G401 (cell line): ENCODE measurements around the gene KIF27. TPM values are rescaled to one million over a fixed set of nuclear protein-coding genes. Genes with fewer than 3 reads are reported as not detected.
A peak's percentile ranks its signal among the peaks of the same experiment; 100 is the strongest.
"Not testable (repeated sequence)": the region's sequence is repeated elsewhere in the genome, so short reads cannot be mapped to it uniquely, and the experiment has no call there.

Source experiments
- DNase-seq: peaks from one replicate; pipeline ENCODE4 v3.0.0-alpha.2; 2015; ENCODE audit warnings: low spot score
- in situ Hi-C: cut with HindIII; loops from 2 replicates; pipeline ENCODE4 v1.10.0; 2016; ENCODE audit warnings: low sequenced_read_pairs, mixed read lengths
- total RNA-seq: library from RNA; depleted of rRNA; stranded (reverse); fragments of >200 nt; shearing (Covaris generic); gene quantifications from 2 replicates; pipeline ENCODE4 v1.2.3, GENCODE V29; 2014; rRNA removed

The KIF27 gene
- total RNA-seq, 1 experiment from 2014 or later = 1.6 TPM

DNA sequence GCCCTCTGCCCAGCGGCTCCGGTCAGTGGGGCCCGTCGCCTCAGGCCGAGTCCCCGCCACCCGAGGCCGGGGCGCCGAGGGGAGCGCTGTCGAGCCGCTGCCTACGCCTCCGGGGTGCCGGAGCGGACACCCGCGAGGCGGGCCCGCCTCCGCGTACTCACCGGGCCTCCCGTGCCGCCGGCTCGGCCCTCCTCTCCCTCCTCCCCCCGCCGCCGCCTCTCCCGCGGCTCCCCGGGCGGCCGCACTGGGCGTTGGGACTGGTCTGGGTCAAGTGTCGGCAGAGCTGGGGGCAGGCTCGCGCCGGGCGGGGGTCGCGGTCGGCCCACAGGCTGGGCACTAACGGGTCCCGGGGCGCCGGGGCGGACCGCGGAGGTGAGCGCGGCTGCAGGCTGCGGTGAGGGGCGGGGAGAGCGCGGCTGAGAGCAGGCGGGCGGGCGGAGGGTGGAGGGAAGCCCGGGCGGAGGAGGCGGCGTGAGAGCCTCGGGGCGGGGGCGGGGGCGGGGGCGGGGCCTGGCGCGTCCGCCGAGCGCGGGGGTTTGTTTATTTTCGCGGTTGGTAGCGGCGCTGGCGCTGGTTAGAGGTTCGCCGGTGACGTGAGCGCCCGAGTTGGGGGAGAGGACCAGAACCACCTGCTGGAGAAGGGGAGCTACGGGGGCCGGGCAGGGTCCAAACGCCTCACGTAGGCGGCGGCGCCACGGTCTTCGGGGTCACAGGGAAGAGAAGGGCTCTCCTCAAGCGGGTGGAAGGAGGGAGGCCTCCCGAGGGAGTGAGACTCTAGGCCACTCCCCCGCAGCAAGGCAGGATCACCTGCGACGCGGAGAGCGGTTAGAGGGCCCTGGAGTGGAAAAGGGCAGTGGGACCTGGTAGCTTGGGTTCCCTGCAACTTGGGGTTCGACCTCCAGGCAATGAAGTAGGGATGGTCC lies 103.6 kb downstream of the KIF27 start, which contains the start of gene GKAP1:
Gene GKAP1 (minus strand): TSS at position 414 of the 923 bp plus-strand sequence. CDS start 11,252 bp downstream, outside the sequence.
- in situ Hi-C loops = not testable (repeated sequence)
- DNase-seq = peak; percentile 85

GRCh38 chr9:83817011-83817355 lies 104.2 kb downstream of the KIF27 start:
- in situ Hi-C loops = not testable (repeated sequence)
- DNase-seq = peak; percentile 21

- in situ Hi-C loops, DNase-seq: not testable (repeated sequence)
These were observed 106.1 kb downstream of the KIF27 start for GRCh38 chr9:83815120-83815519.

- in situ Hi-C loops = not testable (repeated sequence)
These were observed 112.0 kb downstream of the KIF27 start for GRCh38 chr9:83809213-83809612.

GRCh38 chr9:83804454-83804853 lies 116.8 kb downstream of the KIF27 start:
- in situ Hi-C loops, DNase-seq: not testable (repeated sequence)

More at GRCh38 chr9:83809213-83809612, 112.0 kb downstream of the KIF27 start:
- DNase-seq = not testable (repeated sequence)

- DNase-seq, in situ Hi-C loops: not testable (repeated sequence)
These were observed 117.3 kb downstream of the KIF27 start for GRCh38 chr9:83803941-83804340.

- in situ Hi-C loops = no loop called here
- no peak for DNase-seq
These were observed 120.8 kb downstream of the KIF27 start for GRCh38 chr9:83800236-83801033.

- in situ Hi-C loops = no loop called here
These were observed 127.2 kb downstream of the KIF27 start for GRCh38 chr9:83794051-83794450.

GRCh38 chr9:83792746-83793145 lies 128.5 kb downstream of the KIF27 start:
- in situ Hi-C loops = no loop called here
- DNase-seq = no peak

More at GRCh38 chr9:83794051-83794450, 127.2 kb downstream of the KIF27 start:
- DNase-seq = no peak

Other genes starting within 250 kb of the KIF27 start
- gene UBQLN1, start 213.5 kb downstream of the KIF27 start, total RNA-seq = 111 and 152 TPM in 2 replicates
- 1.2 and 1.5 TPM in 2 replicates for gene GKAP1, start 103.7 kb downstream of the KIF27 start, total RNA-seq
- 1,038 and 1,243 TPM in 2 replicates for gene HNRNPK, start 58.8 kb upstream of the KIF27 start, total RNA-seq
- 19.5 and 19.7 TPM in 2 replicates for gene RMI1, start 59.4 kb upstream of the KIF27 start, total RNA-seq